Amygdala (tissue), 56 donors: ENCODE measurements around the gene HAND1.

ENCODE experiments used
- DNase-seq, 56 donors: peaks; one replicate each; lab custom pipeline; 2025; lab: John Stamatoyannopoulos, UW

The HAND1 gene

GRCh38 chr5:154428208-154428607 lies 49.8 kb downstream of the HAND1 start:
- no peak for DNase-seq
